Measurements from ENCODE around the gene MITF.

Gene MITF

DNA sequence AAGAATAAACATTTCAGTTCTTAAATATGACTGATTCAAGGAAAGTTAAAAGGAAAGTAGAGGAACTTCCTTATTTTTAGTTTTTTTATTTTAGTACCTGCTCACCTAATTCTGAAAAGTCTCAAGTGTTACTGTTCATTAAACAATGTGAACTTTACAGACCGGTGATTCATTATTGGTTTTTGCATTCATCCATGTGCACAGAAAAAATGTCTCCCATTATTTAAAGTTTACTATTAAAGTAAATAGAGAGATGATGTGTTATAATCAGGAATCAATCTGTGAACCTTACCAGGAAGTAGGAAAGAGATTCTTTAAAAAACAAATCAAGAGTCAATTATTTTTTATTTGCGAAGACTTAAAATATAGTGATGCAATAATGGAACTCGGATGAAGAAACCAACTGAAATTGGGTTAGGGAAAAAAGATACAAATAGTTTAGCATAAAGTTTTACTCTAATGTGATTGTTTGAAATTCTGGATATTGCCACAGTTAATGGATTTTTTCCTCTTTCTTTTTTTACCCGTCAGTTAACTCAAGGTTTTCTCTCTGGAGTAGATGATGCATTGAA is 140.9 kb downstream of the MITF start:
- H3K36me3 ChIP-seq (ENCODE audit: insufficient read depth, low read length), result no peaks in the 10 kb centered on the region
- no peak overlapping the region for H3K9ac ChIP-seq (ENCODE audit: low read length)
- no peak overlapping the region for H3K4me3 ChIP-seq (ENCODE audit: low read depth, low read length, poor library complexity, severe bottlenecking)
- H2AFZ ChIP-seq (ENCODE audit: low read length), result no peak overlapping the region
- no peak for TF ChIP-seq EZH2 (IDR thresholded peaks at IDR 0.05; ENCODE audit: borderline replicate concordance, low read length)
- TF ChIP-seq, protein P1, sequence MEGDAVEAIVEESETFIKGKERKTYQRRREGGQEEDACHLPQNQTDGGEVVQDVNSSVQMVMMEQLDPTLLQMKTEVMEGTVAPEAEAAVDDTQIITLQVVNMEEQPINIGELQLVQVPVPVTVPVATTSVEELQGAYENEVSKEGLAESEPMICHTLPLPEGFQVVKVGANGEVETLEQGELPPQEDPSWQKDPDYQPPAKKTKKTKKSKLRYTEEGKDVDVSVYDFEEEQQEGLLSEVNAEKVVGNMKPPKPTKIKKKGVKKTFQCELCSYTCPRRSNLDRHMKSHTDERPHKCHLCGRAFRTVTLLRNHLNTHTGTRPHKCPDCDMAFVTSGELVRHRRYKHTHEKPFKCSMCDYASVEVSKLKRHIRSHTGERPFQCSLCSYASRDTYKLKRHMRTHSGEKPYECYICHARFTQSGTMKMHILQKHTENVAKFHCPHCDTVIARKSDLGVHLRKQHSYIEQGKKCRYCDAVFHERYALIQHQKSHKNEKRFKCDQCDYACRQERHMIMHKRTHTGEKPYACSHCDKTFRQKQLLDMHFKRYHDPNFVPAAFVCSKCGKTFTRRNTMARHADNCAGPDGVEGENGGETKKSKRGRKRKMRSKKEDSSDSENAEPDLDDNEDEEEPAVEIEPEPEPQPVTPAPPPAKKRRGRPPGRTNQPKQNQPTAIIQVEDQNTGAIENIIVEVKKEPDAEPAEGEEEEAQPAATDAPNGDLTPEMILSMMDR (IDR thresholded peaks at IDR 0.05; ENCODE audit: low read length), result no peak
- no peaks in the 10 kb centered on the region for H3K9me3 ChIP-seq (ENCODE audit: low read length)
- H3F3A ChIP-seq (ENCODE audit: insufficient read depth, low read length), result no peaks in the 10 kb centered on the region
- no peaks in the 10 kb centered on the region for H3K9me2 ChIP-seq (ENCODE audit: low read depth, low read length)
- H3K27me3 ChIP-seq (ENCODE audit: insufficient read depth, low read length), result no peaks in the 10 kb centered on the region
- H3K4me2 ChIP-seq (ENCODE audit: low read length), result no peak overlapping the region
- no peak overlapping the region for H3K27ac ChIP-seq (ENCODE audit: low read depth, low read length, poor library complexity, severe bottlenecking)
- H3K79me2 ChIP-seq (ENCODE audit: insufficient read depth, low read length), result no peaks in the 10 kb centered on the region
- H3K4me1 ChIP-seq (ENCODE audit: insufficient read depth, low read length, severe bottlenecking), result no peaks in the 10 kb centered on the region
- H4K20me1 ChIP-seq (ENCODE audit: insufficient read depth, low read length), result no peaks in the 10 kb centered on the region

DNA sequence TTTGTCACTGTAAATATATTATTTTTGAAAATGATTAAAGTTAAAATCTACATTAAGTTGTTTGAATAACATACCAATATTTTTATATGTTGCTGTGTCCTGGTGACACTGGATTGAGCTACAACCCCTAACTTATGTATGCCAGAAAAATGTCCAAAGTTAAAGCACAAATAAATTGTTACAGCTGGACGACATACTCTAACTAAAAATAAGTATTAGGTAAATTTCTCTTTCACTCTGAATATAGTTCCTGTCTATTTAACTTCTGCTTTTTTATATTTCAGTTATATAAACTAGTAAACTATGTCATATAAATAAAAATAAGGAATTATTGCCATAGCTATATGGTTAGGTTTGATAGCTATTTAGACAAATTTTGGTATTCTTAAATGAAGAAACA is 141.8 kb downstream of the MITF start:
- Histone ChIP-seq H3F3A (ENCODE audit: insufficient read depth, low read length) (no peaks in the 10 kb centered on the region), H4K20me1 (ENCODE audit: insufficient read depth, low read length) (no peaks in the 10 kb centered on the region), H3K4me2 (ENCODE audit: low read length) (no peak overlapping the region), H3K9ac (ENCODE audit: low read length) (no peak overlapping the region), H3K27ac (ENCODE audit: low read depth, low read length, poor library complexity, severe bottlenecking) (no peak overlapping the region), H2AFZ (ENCODE audit: low read length) (no peak overlapping the region), H3K79me2 (ENCODE audit: insufficient read depth, low read length) (no peaks in the 10 kb centered on the region), H3K27me3 (ENCODE audit: insufficient read depth, low read length) (no peaks in the 10 kb centered on the region), H3K4me1 (ENCODE audit: insufficient read depth, low read length, severe bottlenecking) (no peaks in the 10 kb centered on the region), H3K36me3 (ENCODE audit: insufficient read depth, low read length) (no peaks in the 10 kb centered on the region), H3K9me3 (ENCODE audit: low read length) (no peaks in the 10 kb centered on the region), H3K4me3 (ENCODE audit: low read depth, low read length, poor library complexity, severe bottlenecking) (no peak overlapping the region), H3K9me2 (ENCODE audit: low read depth, low read length) (no peaks in the 10 kb centered on the region)
- TF ChIP-seq, protein P1 (IDR thresholded peaks at IDR 0.05; ENCODE audit: low read length), result no peak
- no peak for TF ChIP-seq EZH2 (IDR thresholded peaks at IDR 0.05; ENCODE audit: borderline replicate concordance, low read length)

DNA sequence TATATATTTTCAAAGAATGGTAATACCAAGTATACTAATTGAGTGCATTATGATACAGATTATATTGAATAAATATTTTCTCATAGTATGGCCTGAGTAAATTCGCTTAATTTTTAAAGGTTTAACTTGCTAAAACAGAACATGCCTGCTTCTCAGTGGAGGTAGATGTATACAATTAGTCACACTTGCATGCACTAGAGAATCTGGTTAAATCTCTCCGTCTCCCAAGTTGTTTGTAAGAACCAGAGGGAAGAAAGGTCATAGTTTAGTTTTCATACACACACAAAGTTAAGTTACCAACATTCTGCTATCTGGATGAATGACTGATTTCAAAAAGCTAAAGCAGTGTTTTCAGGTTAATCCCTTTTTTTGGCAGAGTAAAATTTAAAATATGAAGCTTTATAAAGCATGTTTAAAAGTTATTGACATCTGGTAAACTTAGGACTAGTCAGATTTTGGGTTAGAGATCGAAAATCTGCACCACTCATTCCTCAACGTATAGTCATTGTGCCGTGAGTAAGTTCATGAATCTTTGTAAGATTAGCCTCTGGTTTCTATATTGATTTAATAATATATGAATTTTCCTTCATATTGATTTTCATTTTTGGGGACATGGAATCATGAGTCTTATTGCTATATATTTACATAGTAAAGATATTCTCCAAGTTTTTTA is 142.6 kb downstream of the MITF start:
- no peaks in the 10 kb centered on the region for H3K27me3 ChIP-seq (ENCODE audit: insufficient read depth, low read length)
- H3K9ac ChIP-seq (ENCODE audit: low read length), result no peak overlapping the region
- no peaks in the 10 kb centered on the region for H3F3A ChIP-seq (ENCODE audit: insufficient read depth, low read length)
- H4K20me1 ChIP-seq (ENCODE audit: insufficient read depth, low read length), result no peaks in the 10 kb centered on the region
- H3K27ac ChIP-seq (ENCODE audit: low read depth, low read length, poor library complexity, severe bottlenecking), result no peak overlapping the region
- H3K4me1 ChIP-seq (ENCODE audit: insufficient read depth, low read length, severe bottlenecking), result no peaks in the 10 kb centered on the region
- no peak overlapping the region for H2AFZ ChIP-seq (ENCODE audit: low read length)
- H3K9me2 ChIP-seq (ENCODE audit: low read depth, low read length), result no peaks in the 10 kb centered on the region
- H3K4me3 ChIP-seq (ENCODE audit: low read depth, low read length, poor library complexity, severe bottlenecking), result no peak overlapping the region
- no peak overlapping the region for H3K4me2 ChIP-seq (ENCODE audit: low read length)
- no peaks in the 10 kb centered on the region for H3K36me3 ChIP-seq (ENCODE audit: insufficient read depth, low read length)
- no peak for TF ChIP-seq EZH2 (IDR thresholded peaks at IDR 0.05; ENCODE audit: borderline replicate concordance, low read length)
- TF ChIP-seq, protein P1 (IDR thresholded peaks at IDR 0.05; ENCODE audit: low read length), result no peak
- H3K79me2 ChIP-seq (ENCODE audit: insufficient read depth, low read length), result no peaks in the 10 kb centered on the region
- H3K9me3 ChIP-seq (ENCODE audit: low read length), result no peaks in the 10 kb centered on the region

Measured in OCI-LY1 (cell line).